GM12878 (cell line): Measurements from ENCODE around the gene VSX1. TPM values are rescaled to one million over a fixed set of nuclear protein-coding genes. Genes with fewer than 3 reads are reported as not detected.

ENCODE experiments used
- ATAC-seq: fragments of 200-7000 bp; cut with Tn5 transposase; 3 replicates; pipeline ENCODE4 v1.9.1; 2020; ENCODE audit warnings: mild to moderate bottlenecking, moderate library complexity
- BruUV-seq: library from RNA; stranded (reverse); fragments of 400-500 nt; replicated peaks from 2 replicates; lab custom pipeline; 2021; lab: Mats Ljungman, UMichigan
- CTCF ChIA-PET: fragments of 300-600 bp; sonication (Branson Sonifier 250); formaldehyde crosslinking; extraction: SDS; loops from one replicate; lab custom pipeline; 2021; ENCODE audit warnings: inconsistent platforms; lab: Yijun Ruan, JAX
- POLR2A ChIA-PET: fragments of 350-600 bp; formaldehyde crosslinking; extraction: SDS; loops from one replicate; lab custom pipeline; 2021; ENCODE audit warnings: inconsistent platforms; lab: Charles Lee
- RAD21 ChIA-PET: fragments of 300-600 bp; sonication (Branson Sonifier 250); formaldehyde crosslinking; loops from one replicate; lab custom pipeline; 2023; ENCODE audit warnings: antibody characterized with exemption; ENCODE audit not compliant: unreplicated experiment; lab: Charles Lee
- SMC1A ChIA-PET: fragments of 300-600 bp; sonication (Branson Sonifier 250); formaldehyde crosslinking; loops from one replicate; lab custom pipeline; 2023; ENCODE audit not compliant: unreplicated experiment, uncharacterized antibody; lab: Charles Lee
- DNase-seq: peaks from one replicate; pipeline ENCODE4 v3.0.0-alpha.2; 2011; ENCODE audit warnings: low read depth, low spot score
- FAIRE-seq: peaks from 3 replicates; lab custom pipeline; 2011; peaks lifted over from hg19 to GRCh38; lab: Jason Lieb, UNC
- H2AFZ ChIP-seq: 2 replicates; pipeline ENCODE4 v1.6.0; 2011; ENCODE audit warnings: low read depth, low read length, control low read depth; ENCODE audit not compliant: control insufficient read depth
- H3K27ac ChIP-seq: 2 replicates; pipeline ENCODE4 v1.5.1; 2011; ENCODE audit warnings: control low read depth; ENCODE audit not compliant: control insufficient read depth, insufficient read depth
- H3K27me3 ChIP-seq, 2 experiments: replicated peaks in 1 of 2; 2 replicates each; pipeline versions ENCODE4 v1.6.0 to v1.6.1; 2011; ENCODE audit warnings: low read length in 1 of 2; ENCODE audit not compliant: control insufficient read depth in 2 of 2, insufficient read depth in 2 of 2
- H3K36me3 ChIP-seq, 2 experiments: 2 replicates each; pipeline ENCODE4 v1.5.1; 2011; ENCODE audit warnings: low read length in 1 of 2; ENCODE audit not compliant: control insufficient read depth in 2 of 2, insufficient read depth in 2 of 2
- H3K4me1 ChIP-seq: 2 replicates; pipeline ENCODE4 v1.6.1; 2011; ENCODE audit warnings: mild to moderate bottlenecking, low read length, moderate library complexity, mixed read lengths; ENCODE audit not compliant: control insufficient read depth, insufficient read depth
- H3K4me2 ChIP-seq: 2 replicates; pipeline ENCODE4 v1.6.0; 2011; ENCODE audit warnings: control low read depth; ENCODE audit not compliant: control insufficient read depth, insufficient read depth
- H3K4me3 ChIP-seq: fragments of 200-600 bp; sonication (generic); 2 replicates; pipeline ENCODE4 v1.5.1; 2016
- H3K79me2 ChIP-seq: 2 replicates; pipeline ENCODE4 v1.6.0; 2011; ENCODE audit warnings: low read length; ENCODE audit not compliant: control insufficient read depth, insufficient read depth
- H3K9ac ChIP-seq: 2 replicates; pipeline ENCODE4 v1.8.0; 2011; ENCODE audit warnings: low read length, control low read depth, mixed read lengths; ENCODE audit not compliant: control insufficient read depth, insufficient read depth
- H3K9me3 ChIP-seq: replicated peaks from 3 replicates; pipeline ENCODE4 v1.5.1; 2011; ENCODE audit warnings: mild to moderate bottlenecking, low read length; ENCODE audit not compliant: control insufficient read depth, insufficient read depth
- H4K20me1 ChIP-seq: 2 replicates; pipeline ENCODE4 v1.6.0; 2011; ENCODE audit not compliant: control insufficient read depth, insufficient read depth
- NR2C2 ChIP-seq: IDR thresholded peaks from 2 replicates; pipeline ENCODE4 v1.6.1; 2011; ENCODE audit warnings: borderline replicate concordance, low read depth; ENCODE audit not compliant: control insufficient read depth, insufficient read length
- YY1 ChIP-seq: IDR thresholded peaks from 2 replicates; pipeline ENCODE4 v1.6.1; 2011; ENCODE audit warnings: low read depth, mild to moderate bottlenecking, low read length
- WGBS: methylation state at CpG from one replicate; pipeline ENCODE4 v1.1.6; 2016; ENCODE audit warnings: low lambda C conversion rate; ENCODE audit not compliant: insufficient replicate concordance, insufficient coverage; ENCODE audit errors: missing lambda C conversion rate; 5-methylcytosine and 5-hydroxymethylcytosine counted together
- in situ Hi-C: fragments of 300-500 bp; cut with MboI; formaldehyde crosslinking; loops from 9 replicates; pipeline ENCODE4 v1.14.3; 2018; ENCODE audit warnings: mixed read lengths
- intact Hi-C: fragments of 100-400 bp; cut with micrococcal nuclease; formaldehyde crosslinking; loops from one replicate; pipeline ENCODE4 v1.14.2; 2022; ENCODE audit not compliant: unreplicated experiment
- polyA plus RNA-seq, 11 experiments: library from polyadenylated mRNA; depleted of rRNA in 4 of 11; unstranded in 6 of 11; stranded (reverse) in 5 of 11; fragments of >200 nt; fragmentation: Nextera tagmentation in 4 of 11; fragmentation: Illumina TruSeq in 1 of 11; extraction: Ambion mirVana in 4 of 11; extraction: Trizol in 1 of 11; gene quantifications; 1 replicate in 1 of 11; 2 replicates in 10 of 11; pipeline versions ENCODE4 v1.2.1 to v1.2.3, GENCODE V29; 2011 to 2016; ENCODE audit warnings: inconsistent platforms in 2 of 11, missing spikeins in 2 of 11, low read depth in 1 of 11
- total RNA-seq, 4 experiments: library from RNA; depleted of rRNA in 3 of 4; stranded (reverse); fragments of >200 nt in 3 of 4; fragmentation: Illumina TruSeq in 1 of 4; extraction: Trizol in 1 of 4; gene quantifications; 2 replicates each; pipeline versions ENCODE4 v1.2.1 to v1.2.3, GENCODE V29; 2013 to 2021
- TF ChIP-seq, protein P1 (sequence below), 3 experiments: IDR thresholded peaks in 2 of 3; conservative IDR thresholded peaks in 1 of 3; 2 replicates each; pipeline ENCODE4 v1.5.1; 2011; ENCODE audit warnings: low read depth in 3 of 3, low read length in 3 of 3, mild to moderate bottlenecking in 3 of 3, control low read depth in 2 of 3, moderate library complexity in 2 of 3, inconsistent platforms in 1 of 3, mixed read lengths in 1 of 3; ENCODE audit not compliant: control insufficient read depth in 2 of 3, insufficient read depth in 1 of 3; ENCODE audit errors: extremely low read depth in 1 of 3
- TF ChIP-seq, protein P2 (sequence below): IDR thresholded peaks from 2 replicates; pipeline ENCODE4 v1.6.1; 2011; ENCODE audit warnings: borderline replicate concordance, low read depth, mild to moderate bottlenecking, moderate library complexity, low read length; ENCODE audit not compliant: insufficient read depth, poor library complexity, severe bottlenecking

The VSX1 gene
- total and polyA plus RNA-seq, 10 of the 15 experiments (the other 5 are each of a cell fraction or from before 2014, with no cell fraction given): 0.05 TPM; not detected in 9

DNA sequence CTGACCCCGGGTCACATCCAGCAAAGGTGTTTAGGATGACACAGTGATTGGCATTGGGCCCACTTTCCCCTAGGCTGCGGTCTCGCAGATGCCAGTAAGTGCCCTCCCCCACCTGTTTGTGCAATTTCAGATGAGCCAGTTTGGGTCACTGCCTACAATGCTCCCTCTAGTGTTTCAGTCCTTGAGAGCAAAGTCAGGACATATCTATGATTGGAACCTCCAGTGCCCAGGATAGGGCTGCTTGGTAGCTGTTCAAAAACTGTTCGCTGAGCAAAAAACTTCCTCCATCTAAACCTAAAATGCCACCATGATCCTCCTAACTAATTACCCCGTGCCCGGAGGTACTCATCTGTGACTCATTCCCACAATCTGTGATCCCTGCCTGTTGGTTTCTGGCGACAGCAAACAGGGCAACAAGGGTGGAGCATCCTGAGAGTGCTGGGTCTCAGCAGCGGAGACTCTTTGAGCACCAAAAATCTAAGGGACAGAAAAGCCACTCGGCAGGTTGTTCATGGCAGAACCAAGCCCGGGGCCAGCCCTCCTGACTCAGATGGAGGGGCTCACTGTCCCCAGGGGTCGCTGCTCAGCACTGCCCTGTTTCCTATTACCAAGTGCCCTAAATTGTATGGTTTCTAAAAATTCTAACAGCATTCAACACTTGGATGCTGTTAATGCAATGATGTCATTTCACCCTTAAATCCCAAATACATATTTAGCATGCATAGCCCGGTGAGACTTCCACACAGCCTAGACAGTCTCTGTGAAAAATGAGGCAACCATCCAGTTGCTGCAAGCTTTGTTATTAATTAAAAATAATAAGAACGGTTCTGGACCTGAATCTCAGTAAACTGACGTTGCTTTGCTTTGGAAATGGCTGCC is 5.0 kb downstream of the VSX1 start:
- intact Hi-C loops: no loop called here
- in situ Hi-C loops: no loop called here
- Histone ChIP-seq H3K9ac (no peak overlapping the region; the same call in 1 of the 2 replicates), H3K4me3 (peak overlapping the region; percentile 28; the same call in 1 of the 2 replicates), H4K20me1 (no peaks in the 10 kb centered on the region), H3K9me3 (no peaks in the 10 kb centered on the region; the same call in 2 of the 3 replicates), H3K27ac (no peak overlapping the region), H3K4me2 (peak overlapping the region; percentile 86), H3K36me3 (no peaks in the 10 kb centered on the region), H2AFZ (no peak overlapping the region), H3K4me1 (no peaks in the 10 kb centered on the region), H3K79me2 (no peaks in the 10 kb centered on the region), H3K27me3 (peaks cover 3 to 14% of the 10 kb centered on the region in 2 experiments)
- FAIRE-seq (no peak), DNase-seq (no peak), ATAC-seq (peak; percentile 84)
- POLR2A ChIA-PET: no interaction called here
- RAD21 ChIA-PET: no interaction called here
- CTCF ChIA-PET: interaction anchor here (1.2 to 2.8 kb wide), 4 partner anchors 16 to 102 kb away, joined by 3 to 8 read pairs (median 4); no protein-coding TSS in a partner anchor
- WGBS: 31% methylated on average over 14 of the region's 14 CpGs
- SMC1A ChIA-PET: no interaction called here
- no TSS peak for BruUV-seq
- TF ChIP-seq, protein P1, sequence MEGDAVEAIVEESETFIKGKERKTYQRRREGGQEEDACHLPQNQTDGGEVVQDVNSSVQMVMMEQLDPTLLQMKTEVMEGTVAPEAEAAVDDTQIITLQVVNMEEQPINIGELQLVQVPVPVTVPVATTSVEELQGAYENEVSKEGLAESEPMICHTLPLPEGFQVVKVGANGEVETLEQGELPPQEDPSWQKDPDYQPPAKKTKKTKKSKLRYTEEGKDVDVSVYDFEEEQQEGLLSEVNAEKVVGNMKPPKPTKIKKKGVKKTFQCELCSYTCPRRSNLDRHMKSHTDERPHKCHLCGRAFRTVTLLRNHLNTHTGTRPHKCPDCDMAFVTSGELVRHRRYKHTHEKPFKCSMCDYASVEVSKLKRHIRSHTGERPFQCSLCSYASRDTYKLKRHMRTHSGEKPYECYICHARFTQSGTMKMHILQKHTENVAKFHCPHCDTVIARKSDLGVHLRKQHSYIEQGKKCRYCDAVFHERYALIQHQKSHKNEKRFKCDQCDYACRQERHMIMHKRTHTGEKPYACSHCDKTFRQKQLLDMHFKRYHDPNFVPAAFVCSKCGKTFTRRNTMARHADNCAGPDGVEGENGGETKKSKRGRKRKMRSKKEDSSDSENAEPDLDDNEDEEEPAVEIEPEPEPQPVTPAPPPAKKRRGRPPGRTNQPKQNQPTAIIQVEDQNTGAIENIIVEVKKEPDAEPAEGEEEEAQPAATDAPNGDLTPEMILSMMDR (IDR thresholded peaks at IDR 0.05 in 2 of 3, conservative IDR thresholded peaks at IDR 0.05 in 1 of 3; ENCODE audit: control insufficient read depth in 2 of 3, extremely low read depth in 1 of 3, insufficient read depth in 1 of 3, low read depth in 3 of 3, low read length in 3 of 3): peak; percentile 18 to 30 (median 30); a peak in 4 of 6 replicates
- TF ChIP-seq, protein P2, sequence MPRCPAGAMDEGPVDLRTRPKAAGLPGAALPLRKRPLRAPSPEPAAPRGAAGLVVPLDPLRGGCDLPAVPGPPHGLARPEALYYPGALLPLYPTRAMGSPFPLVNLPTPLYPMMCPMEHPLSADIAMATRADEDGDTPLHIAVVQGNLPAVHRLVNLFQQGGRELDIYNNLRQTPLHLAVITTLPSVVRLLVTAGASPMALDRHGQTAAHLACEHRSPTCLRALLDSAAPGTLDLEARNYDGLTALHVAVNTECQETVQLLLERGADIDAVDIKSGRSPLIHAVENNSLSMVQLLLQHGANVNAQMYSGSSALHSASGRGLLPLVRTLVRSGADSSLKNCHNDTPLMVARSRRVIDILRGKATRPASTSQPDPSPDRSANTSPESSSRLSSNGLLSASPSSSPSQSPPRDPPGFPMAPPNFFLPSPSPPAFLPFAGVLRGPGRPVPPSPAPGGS: peak; percentile 35
- TF ChIP-seq YY1 (0 out of 2 replicates have a peak, but pooled peaks have one; percentile 29), NR2C2 (no peak)
